ENCODE measurements around the gene CENPT.

DNA sequence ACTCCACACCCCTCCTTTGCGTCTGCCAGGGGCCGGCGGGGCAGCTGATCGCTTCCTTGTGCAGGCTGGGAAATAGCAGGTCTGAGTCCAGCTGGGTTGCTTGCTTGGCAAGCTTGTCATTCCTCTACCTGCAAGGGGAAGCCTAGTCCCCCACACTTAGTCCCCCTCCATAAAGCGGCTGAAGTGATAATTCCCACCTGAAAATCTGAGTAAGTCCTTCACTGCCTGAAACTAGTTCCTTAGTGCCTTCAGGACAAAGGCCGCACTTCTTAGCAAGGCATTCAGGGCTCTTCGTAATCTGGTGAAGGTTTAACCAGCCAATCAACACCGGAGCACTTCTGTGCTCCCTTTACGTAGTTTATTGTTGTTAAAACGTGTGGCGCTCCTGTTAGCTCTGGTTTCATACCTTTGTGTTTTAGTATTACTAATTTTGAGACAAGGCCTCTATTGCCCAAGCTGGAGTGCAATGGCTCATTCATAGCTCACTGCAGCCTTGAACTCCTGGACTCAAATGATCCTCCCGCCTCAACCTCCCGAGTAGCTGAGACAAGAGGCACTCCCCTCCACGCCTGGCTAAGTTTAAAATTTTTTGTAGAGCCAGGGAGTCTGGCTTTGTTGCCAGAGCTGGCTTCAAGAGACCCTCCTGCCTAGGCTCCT is 46.4 kb upstream of the CENPT start:
- TF ChIP-seq, protein P1, sequence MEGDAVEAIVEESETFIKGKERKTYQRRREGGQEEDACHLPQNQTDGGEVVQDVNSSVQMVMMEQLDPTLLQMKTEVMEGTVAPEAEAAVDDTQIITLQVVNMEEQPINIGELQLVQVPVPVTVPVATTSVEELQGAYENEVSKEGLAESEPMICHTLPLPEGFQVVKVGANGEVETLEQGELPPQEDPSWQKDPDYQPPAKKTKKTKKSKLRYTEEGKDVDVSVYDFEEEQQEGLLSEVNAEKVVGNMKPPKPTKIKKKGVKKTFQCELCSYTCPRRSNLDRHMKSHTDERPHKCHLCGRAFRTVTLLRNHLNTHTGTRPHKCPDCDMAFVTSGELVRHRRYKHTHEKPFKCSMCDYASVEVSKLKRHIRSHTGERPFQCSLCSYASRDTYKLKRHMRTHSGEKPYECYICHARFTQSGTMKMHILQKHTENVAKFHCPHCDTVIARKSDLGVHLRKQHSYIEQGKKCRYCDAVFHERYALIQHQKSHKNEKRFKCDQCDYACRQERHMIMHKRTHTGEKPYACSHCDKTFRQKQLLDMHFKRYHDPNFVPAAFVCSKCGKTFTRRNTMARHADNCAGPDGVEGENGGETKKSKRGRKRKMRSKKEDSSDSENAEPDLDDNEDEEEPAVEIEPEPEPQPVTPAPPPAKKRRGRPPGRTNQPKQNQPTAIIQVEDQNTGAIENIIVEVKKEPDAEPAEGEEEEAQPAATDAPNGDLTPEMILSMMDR (IDR thresholded peaks at IDR 0.05; ENCODE audit: low read depth, low read length), result no peak
- TF ChIP-seq MYC (IDR thresholded peaks at IDR 0.05; ENCODE audit: low read depth, low read length) (no peak), POLR2A (IDR thresholded peaks at IDR 0.05; ENCODE audit: extremely low read depth, insufficient read length) (no peak)

Measured in NB4 (cell line).